Activated CD4-positive, alpha-beta memory T cell treated with anti-CD3 and anti-CD28 coated beads, Interleukin-2, amount 10 ng/mL, durations not matched to agents 7 days and 5 days (primary cell): ENCODE results near the gene LCN10. TPM values are rescaled to one million over a fixed set of nuclear protein-coding genes. Genes with fewer than 3 reads are reported as not detected.
"Not testable (repeated sequence)": the region's sequence is repeated elsewhere in the genome, so short reads cannot be mapped to it uniquely, and the experiment has no call there.

Source experiments
- CTCF ChIA-PET: fragments of 350-600 bp; sonication (Branson Sonifier 250); formaldehyde crosslinking; loops from one replicate; lab custom pipeline; 2021; ENCODE audit warnings: antibody characterized with exemption, inconsistent platforms; lab: Charles Lee
- POLR2A ChIA-PET: fragments of 350-600 bp; sonication (Branson Sonifier 250); formaldehyde crosslinking; loops from one replicate; lab custom pipeline; 2021; ENCODE audit warnings: antibody characterized with exemption; lab: Charles Lee
- DNase-seq: peaks from one replicate; pipeline ENCODE4 v3.0.0-alpha.2; 2020
- H3K27ac Mint-ChIP-seq: one replicate; pipeline ENCODE4 v1.8.0; 2021; ENCODE audit warnings: mild to moderate bottlenecking, mixed read lengths
- H3K27me3 Mint-ChIP-seq: one replicate; pipeline ENCODE4 v1.8.0; 2021; ENCODE audit warnings: mixed read lengths
- H3K36me3 Mint-ChIP-seq: one replicate; pipeline ENCODE4 v1.8.0; 2021; ENCODE audit warnings: low read depth, mixed read lengths
- H3K4me1 Mint-ChIP-seq: one replicate; pipeline ENCODE4 v1.8.0; 2021; ENCODE audit warnings: mixed read lengths
- H3K4me3 Mint-ChIP-seq: one replicate; pipeline ENCODE4 v1.8.0; 2021; ENCODE audit warnings: mild to moderate bottlenecking, mixed read lengths
- H3K9me3 Mint-ChIP-seq: one replicate; pipeline ENCODE4 v1.8.0; 2021; ENCODE audit warnings: mixed read lengths
- total RNA-seq, 2 experiments: library from RNA; stranded (reverse); gene quantifications; one replicate each; pipeline ENCODE4 v1.2.3, GENCODE V29; 2021

Gene LCN10
- total RNA-seq, 2 experiments from 2014 or later: not detected

GRCh38 chr9:136719195-136719880, 23.4 kb downstream of the LCN10 start:
- DNase-seq: no peak
- Mint-ChIP-seq H3K9me3 (no peaks in the 10 kb centered on the region), H3K27me3 (peaks cover 3% of the 10 kb centered on the region), H3K4me1 (peaks cover 13% of the 10 kb centered on the region), H3K27ac (no peak overlapping the region), H3K4me3 (no peak overlapping the region), H3K36me3 (peaks cover 16% of the 10 kb centered on the region)
- POLR2A ChIA-PET: interaction anchor here (1.7 kb wide), 1 partner anchor 8 kb away, joined by 15 read pairs; no protein-coding TSS in a partner anchor
- CTCF ChIA-PET: no interaction called here

GRCh38 chr9:136718345-136719194, 24.2 kb downstream of the LCN10 start:
- peaks cover 7% of the 10 kb centered on the region for H3K4me1 Mint-ChIP-seq
- POLR2A ChIA-PET: interaction anchor here (1.7 kb wide), 1 partner anchor 9 kb away, joined by 15 read pairs; no protein-coding TSS in a partner anchor
- H3K27ac Mint-ChIP-seq: no peak overlapping the region
- DNase-seq: no peak
- H3K9me3 Mint-ChIP-seq: no peaks in the 10 kb centered on the region
- peaks cover 8% of the 10 kb centered on the region for H3K27me3 Mint-ChIP-seq
- H3K36me3 Mint-ChIP-seq: peaks cover 9% of the 10 kb centered on the region
- H3K4me3 Mint-ChIP-seq: no peak overlapping the region
- CTCF ChIA-PET: interaction anchor here (1.6 kb wide), 1 partner anchor 8 kb away, joined by 4 read pairs; no protein-coding TSS in a partner anchor

GRCh38 chr9:136717399-136717798, 25.3 kb downstream of the LCN10 start:
- DNase-seq: no peak
- Mint-ChIP-seq H3K27me3 (peaks cover 12% of the 10 kb centered on the region), H3K27ac (no peak overlapping the region), H3K4me3 (no peak overlapping the region), H3K9me3 (no peaks in the 10 kb centered on the region), H3K4me1 (peaks cover 5% of the 10 kb centered on the region), H3K36me3 (peaks cover 3% of the 10 kb centered on the region)
- CTCF ChIA-PET: interaction anchor here (1.6 kb wide), 1 partner anchor 10 kb away, joined by 4 read pairs; no protein-coding TSS in a partner anchor
- POLR2A ChIA-PET: no interaction called here

GRCh38 chr9:136714893-136715274, 27.9 kb downstream of the LCN10 start:
- CTCF ChIA-PET: interaction anchor here (1.5 kb wide), 1 partner anchor 12 kb away, joined by 6 read pairs; no protein-coding TSS in a partner anchor
- no peak overlapping the region for H3K27ac Mint-ChIP-seq
- H3K36me3 Mint-ChIP-seq: no peaks in the 10 kb centered on the region
- no peak overlapping the region for H3K4me3 Mint-ChIP-seq
- DNase-seq: no peak
- H3K4me1 Mint-ChIP-seq: peaks cover 5% of the 10 kb centered on the region
- peaks cover 28% of the 10 kb centered on the region for H3K27me3 Mint-ChIP-seq
- H3K9me3 Mint-ChIP-seq: no peaks in the 10 kb centered on the region
- POLR2A ChIA-PET: interaction anchor here (1.3 to 2.7 kb wide), 2 partner anchors 13 to 29 kb away, joined by 3 to 23 read pairs; no protein-coding TSS in a partner anchor

- Mint-ChIP-seq H3K4me1 (peaks cover 4% of the 10 kb centered on the region), H3K36me3 (no peaks in the 10 kb centered on the region), H3K9me3 (no peaks in the 10 kb centered on the region), H3K27me3 (peaks cover 28% of the 10 kb centered on the region), H3K4me3 (no peak overlapping the region), H3K27ac (no peak overlapping the region)
- ChIA-PET CTCF (interaction anchor here (1.2 to 1.5 kb wide), 2 partner anchors 11 to 13 kb away, joined by 3 to 6 read pairs; no protein-coding TSS in a partner anchor), POLR2A (interaction anchor here (1.0 to 2.7 kb wide), 3 partner anchors 9 to 28 kb away, joined by 3 to 23 read pairs (median 4); no protein-coding TSS in a partner anchor)
- DNase-seq: no peak
Observed at GRCh38 chr9:136714096-136714892, 28.4 kb downstream of the LCN10 start.

GRCh38 chr9:136713550-136713949, 29.2 kb downstream of the LCN10 start:
- H3K27me3 Mint-ChIP-seq: peaks cover 28% of the 10 kb centered on the region
- H3K9me3 Mint-ChIP-seq: no peaks in the 10 kb centered on the region
- CTCF ChIA-PET: interaction anchor here (1.2 to 1.5 kb wide), 2 partner anchors 12 to 13 kb away, joined by 3 to 6 read pairs; no protein-coding TSS in a partner anchor
- H3K27ac Mint-ChIP-seq: no peak overlapping the region
- DNase-seq: no peak
- peaks cover 2% of the 10 kb centered on the region for H3K4me1 Mint-ChIP-seq
- H3K4me3 Mint-ChIP-seq: no peak overlapping the region
- H3K36me3 Mint-ChIP-seq: no peaks in the 10 kb centered on the region
- POLR2A ChIA-PET: interaction anchor here (1.0 to 2.7 kb wide), 3 partner anchors 10 to 28 kb away, joined by 3 to 23 read pairs (median 4); no protein-coding TSS in a partner anchor

GRCh38 chr9:136712690-136713544, 29.8 kb downstream of the LCN10 start:
- ChIA-PET POLR2A (interaction anchor here (1.0 to 2.7 kb wide), 2 partner anchors 11 to 14 kb away, joined by 4 to 23 read pairs; no protein-coding TSS in a partner anchor), CTCF (no interaction called here)
- H3K4me3 Mint-ChIP-seq: no peak overlapping the region
- no peaks in the 10 kb centered on the region for H3K36me3 Mint-ChIP-seq
- H3K27me3 Mint-ChIP-seq: peaks cover 30% of the 10 kb centered on the region
- DNase-seq: no peak
- no peaks in the 10 kb centered on the region for H3K9me3 Mint-ChIP-seq
- H3K27ac Mint-ChIP-seq: no peak overlapping the region
- peaks cover 2% of the 10 kb centered on the region for H3K4me1 Mint-ChIP-seq

- ChIA-PET POLR2A (no interaction called here), CTCF (no interaction called here)
- Mint-ChIP-seq H3K27ac (no peak within 1 kb of the TSS), H3K27me3 (peaks cover 31% of the 10 kb centered on the region), H3K9me3 (no peaks in the 10 kb centered on the region), H3K4me1 (peaks cover 2% of the 10 kb centered on the region), H3K36me3 (no peaks in the 10 kb centered on the region), H3K4me3 (no peak within 1 kb of the TSS)
- no peak for DNase-seq
Observed at GRCh38 chr9:136711751-136712689, 30.7 kb downstream of the LCN10 start, which contains the start of gene DIPK1B. Gene DIPK1B (plus strand): TSS chr9:136712572. CDS start chr9:136712666, 94 bp downstream.

- H3K4me1 Mint-ChIP-seq, CTCF ChIA-PET, H3K27ac Mint-ChIP-seq, POLR2A ChIA-PET, H3K9me3 Mint-ChIP-seq, DNase-seq, H3K36me3 Mint-ChIP-seq, H3K4me3 Mint-ChIP-seq: not testable (repeated sequence)
- peaks cover 31% of the 10 kb centered on the region for H3K27me3 Mint-ChIP-seq
Observed at GRCh38 chr9:136711219-136711648, 31.5 kb downstream of the LCN10 start.

GRCh38 chr9:136710543-136710942, 32.2 kb downstream of the LCN10 start:
- H3K4me3 Mint-ChIP-seq: no peak overlapping the region
- POLR2A ChIA-PET: no interaction called here

More at GRCh38 chr9:136710543-136710942, 32.2 kb downstream of the LCN10 start:
- DNase-seq: no peak
- Mint-ChIP-seq H3K27ac (no peak overlapping the region), H3K36me3 (no peaks in the 10 kb centered on the region), H3K9me3 (no peaks in the 10 kb centered on the region), H3K4me1 (peaks cover 2% of the 10 kb centered on the region), H3K27me3 (peaks cover 33% of the 10 kb centered on the region)
- CTCF ChIA-PET: no interaction called here
